ENCODE data around the gene SVIL. TPM values are rescaled to one million over a fixed set of nuclear protein-coding genes. Genes with fewer than 3 reads are reported as not detected.
"Not testable (repeated sequence)": the region's sequence is repeated elsewhere in the genome, so short reads cannot be mapped to it uniquely, and the experiment has no call there.

The SVIL gene
- total and polyA plus RNA-seq, 2 experiments from 2014 or later: 5.9 to 7.3 TPM

DNA sequence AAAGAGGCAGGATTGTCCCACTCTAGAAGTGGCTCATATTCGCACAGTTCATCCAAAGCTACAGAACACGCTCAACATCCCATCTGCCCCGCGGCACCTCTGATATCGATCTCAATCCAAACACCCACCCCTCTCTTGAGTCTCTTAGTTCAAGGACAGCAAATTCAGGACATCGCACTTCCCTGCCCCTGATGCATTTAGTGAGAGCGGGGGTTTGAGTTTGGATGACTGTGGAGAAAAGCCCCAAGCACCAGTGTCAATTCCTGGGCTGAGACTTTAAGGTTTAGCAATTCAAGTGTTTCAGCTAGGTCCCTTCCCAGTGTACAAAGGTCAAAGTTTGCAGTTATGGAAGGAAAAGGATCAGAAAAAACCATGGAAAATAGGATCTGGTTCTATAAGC lies 179.7 kb downstream of the SVIL start:
- Histone ChIP-seq H3K9me2 (ENCODE audit: insufficient read depth) (no peaks in the 10 kb centered on the region), H3K36me3 (ENCODE audit: low read depth) (no peaks in the 10 kb centered on the region), H3K4me1 (ENCODE audit: insufficient read depth) (no peaks in the 10 kb centered on the region), H3K27me3 (replicated peaks; ENCODE audit: insufficient read depth) (no peaks in the 10 kb centered on the region), H3K4me3 (no peak overlapping the region), H3K79me2 (ENCODE audit: insufficient read depth) (peaks cover 28% of the 10 kb centered on the region), H2AFZ (no peak overlapping the region), H3K27ac (no peak overlapping the region), H3K9me3 (ENCODE audit: low read depth) (no peaks in the 10 kb centered on the region), H3K9ac (no peak overlapping the region), H3F3A (ENCODE audit: insufficient read depth) (0 out of 2 replicates have a peak, but pooled peaks cover 4% of the 10 kb centered on the region), H3K4me2 (ENCODE audit: unreplicated experiment) (no peak overlapping the region), H4K20me1 (ENCODE audit: insufficient read depth) (no peaks in the 10 kb centered on the region)
- 92 to 98% methylated on average over 7 of the region's 7 CpGs for WGBS, 2 experiments (ENCODE audit: low coverage in 1 of 2, low lambda C conversion rate in 2 of 2, missing lambda C conversion rate in 2 of 2)
- in situ Hi-C loops (cut with MboI): no loop called here
- DNase-seq: no peak
- no peak for TF ChIP-seq EZH2phosphoT487 (IDR thresholded peaks at IDR 0.05; ENCODE audit: insufficient read depth, low read depth)

DNA sequence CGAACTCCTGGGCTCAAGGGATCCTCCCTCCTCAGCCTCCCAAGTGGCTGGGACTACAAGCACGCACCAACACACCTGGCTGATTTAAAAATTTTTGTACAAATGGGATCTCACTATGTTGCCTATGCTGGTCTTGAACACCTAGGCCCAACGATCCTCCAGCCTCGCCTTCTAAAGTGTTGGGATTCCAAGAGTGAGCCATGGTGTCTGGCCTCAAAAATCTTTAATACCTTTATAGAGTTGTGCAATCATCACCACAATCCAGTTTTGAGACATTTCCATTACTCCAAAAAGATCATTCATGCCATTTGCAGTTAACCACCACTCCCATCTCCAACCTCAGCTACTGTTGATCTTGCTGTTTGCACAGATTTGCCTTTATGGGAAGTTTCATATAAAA lies 180.5 kb downstream of the SVIL start:
- Histone ChIP-seq H3K4me3 (no peak overlapping the region), H3K27ac (no peak overlapping the region), H3K4me1 (ENCODE audit: insufficient read depth) (no peaks in the 10 kb centered on the region), H4K20me1 (ENCODE audit: insufficient read depth) (no peaks in the 10 kb centered on the region), H3K4me2 (ENCODE audit: unreplicated experiment) (no peak overlapping the region), H2AFZ (no peak overlapping the region), H3K79me2 (ENCODE audit: insufficient read depth) (peaks cover 21% of the 10 kb centered on the region; the same call in 1 of the 2 replicates), H3F3A (ENCODE audit: insufficient read depth) (0 out of 2 replicates have a peak, but pooled peaks cover 4% of the 10 kb centered on the region), H3K9me2 (ENCODE audit: insufficient read depth) (no peaks in the 10 kb centered on the region), H3K9ac (no peak overlapping the region), H3K36me3 (ENCODE audit: low read depth) (no peaks in the 10 kb centered on the region), H3K9me3 (ENCODE audit: low read depth) (no peaks in the 10 kb centered on the region), H3K27me3 (replicated peaks; ENCODE audit: insufficient read depth) (no peaks in the 10 kb centered on the region)
- DNase-seq: no peak
- TF ChIP-seq EZH2phosphoT487 (IDR thresholded peaks at IDR 0.05; ENCODE audit: insufficient read depth, low read depth): no peak
- WGBS, 2 experiments (ENCODE audit: low coverage in 1 of 2, low lambda C conversion rate in 2 of 2, missing lambda C conversion rate in 2 of 2): 82 to 87% methylated on average over 4 of the region's 4 CpGs
- in situ Hi-C loops (cut with MboI): no loop called here

DNA sequence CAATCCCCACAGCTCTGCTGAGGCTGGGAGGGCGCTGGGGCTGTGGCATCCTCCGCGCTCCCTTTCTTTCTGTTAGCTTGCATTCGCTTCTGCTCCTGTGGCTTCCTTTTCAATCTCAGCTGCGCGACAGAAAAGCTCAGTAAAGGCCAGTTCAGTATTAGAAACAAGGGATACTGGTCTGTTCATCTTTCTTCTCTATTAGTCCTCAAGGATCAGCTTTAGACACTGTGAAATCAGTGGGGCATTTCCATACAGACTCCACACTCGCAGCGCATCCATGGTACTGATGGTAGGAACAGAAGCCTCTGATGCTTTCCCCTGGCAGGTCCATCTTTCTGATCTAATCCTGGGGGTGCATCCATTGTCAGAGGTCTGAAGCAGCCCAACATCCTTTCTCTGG lies 182.2 kb downstream of the SVIL start:
- no peak overlapping the region for H2AFZ ChIP-seq
- WGBS, 2 experiments (ENCODE audit: low coverage in 1 of 2, low lambda C conversion rate in 2 of 2, missing lambda C conversion rate in 2 of 2): 94% methylated on average over 8 of the region's 8 CpGs

DNA sequence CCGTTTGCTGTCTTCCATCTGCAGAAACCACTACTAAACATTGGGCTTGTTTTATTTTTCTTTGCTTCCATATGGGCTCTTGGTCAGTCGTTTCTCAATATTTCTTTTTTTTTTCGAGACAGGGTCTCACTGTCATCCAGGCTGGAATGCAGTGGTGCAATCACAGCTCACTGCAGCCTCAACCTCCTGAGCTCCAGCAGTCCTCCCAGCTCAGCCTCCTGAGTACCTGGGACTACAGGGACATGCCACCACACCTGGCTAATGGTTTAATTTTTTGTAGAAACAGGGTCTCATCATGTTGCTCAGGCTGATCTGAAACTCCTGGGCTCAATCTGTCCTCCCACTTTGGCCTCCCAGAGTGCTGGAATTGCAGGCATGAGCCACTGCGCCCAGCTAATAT lies 182.8 kb downstream of the SVIL start:
- H3K4me1 ChIP-seq (ENCODE audit: insufficient read depth): no peaks in the 10 kb centered on the region
- no peaks in the 10 kb centered on the region for H3K36me3 ChIP-seq (ENCODE audit: low read depth)
- no peak overlapping the region for H3K4me2 ChIP-seq (ENCODE audit: unreplicated experiment)
- WGBS, 2 experiments (ENCODE audit: low coverage in 1 of 2, low lambda C conversion rate in 2 of 2, missing lambda C conversion rate in 2 of 2): 45 to 61% methylated on average over 4 of the region's 4 CpGs
- H3K27ac ChIP-seq: no peak overlapping the region
- no peak for DNase-seq
- no peaks in the 10 kb centered on the region for H3K9me2 ChIP-seq (ENCODE audit: insufficient read depth)
- H3K79me2 ChIP-seq (ENCODE audit: insufficient read depth): peaks cover 33% of the 10 kb centered on the region
- H4K20me1 ChIP-seq (ENCODE audit: insufficient read depth): no peaks in the 10 kb centered on the region
- no peak overlapping the region for H2AFZ ChIP-seq
- no peak overlapping the region for H3K4me3 ChIP-seq
- H3K9ac ChIP-seq: no peak overlapping the region
- H3F3A ChIP-seq (ENCODE audit: insufficient read depth): no peaks in the 10 kb centered on the region
- H3K9me3 ChIP-seq (ENCODE audit: low read depth): no peaks in the 10 kb centered on the region
- TF ChIP-seq EZH2phosphoT487 (IDR thresholded peaks at IDR 0.05; ENCODE audit: insufficient read depth, low read depth): no peak
- TF ChIP-seq EZH2 (IDR thresholded peaks at IDR 0.05; ENCODE audit: insufficient read depth, poor library complexity, severe bottlenecking): no peak
- in situ Hi-C loops (cut with MboI): no loop called here
- no peaks in the 10 kb centered on the region for H3K27me3 ChIP-seq (replicated peaks; ENCODE audit: insufficient read depth)

More for the DNA sequence above, 182.2 kb downstream of the SVIL start:
- H3F3A ChIP-seq (ENCODE audit: insufficient read depth): 0 out of 2 replicates have a peak, but pooled peaks cover 4% of the 10 kb centered on the region
- H4K20me1 ChIP-seq (ENCODE audit: insufficient read depth): no peaks in the 10 kb centered on the region
- H3K36me3 ChIP-seq (ENCODE audit: low read depth): no peaks in the 10 kb centered on the region
- H3K9me2 ChIP-seq (ENCODE audit: insufficient read depth): no peaks in the 10 kb centered on the region
- no peaks in the 10 kb centered on the region for H3K9me3 ChIP-seq (ENCODE audit: low read depth)
- TF ChIP-seq EZH2 (IDR thresholded peaks at IDR 0.05; ENCODE audit: insufficient read depth, poor library complexity, severe bottlenecking): no peak
- no peaks in the 10 kb centered on the region for H3K27me3 ChIP-seq (replicated peaks; ENCODE audit: insufficient read depth)
- H3K4me2 ChIP-seq (ENCODE audit: unreplicated experiment): no peak overlapping the region
- no peak overlapping the region for H3K9ac ChIP-seq
- in situ Hi-C loops (cut with MboI): no loop called here
- peaks cover 32% of the 10 kb centered on the region; the same call in 1 of the 2 replicates for H3K79me2 ChIP-seq (ENCODE audit: insufficient read depth)
- no peaks in the 10 kb centered on the region for H3K4me1 ChIP-seq (ENCODE audit: insufficient read depth)
- DNase-seq: no peak
- no peak overlapping the region for H3K4me3 ChIP-seq
- H3K27ac ChIP-seq: no peak overlapping the region

DNA sequence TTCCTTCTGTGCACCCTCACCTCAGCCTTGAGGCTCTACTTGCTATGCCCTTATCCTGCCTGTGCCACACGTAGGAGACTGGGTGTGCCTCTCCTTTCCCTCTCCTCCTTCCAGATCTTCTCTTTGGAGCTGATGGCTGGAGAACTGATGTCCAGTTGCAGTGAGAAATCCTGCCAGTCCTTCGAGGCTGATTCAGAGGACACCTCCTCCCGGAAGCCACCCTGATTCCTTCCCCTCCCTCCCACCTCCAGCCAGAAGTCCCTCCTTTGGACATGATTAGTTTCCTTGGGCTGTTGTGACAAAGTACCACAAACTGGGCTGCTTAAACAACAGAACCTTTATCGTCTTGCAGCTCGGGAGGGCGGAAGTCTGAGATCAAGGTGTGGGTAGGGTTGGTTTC lies 184.4 kb downstream of the SVIL start:
- H3K4me3 ChIP-seq: no peak overlapping the region
- peaks cover 38% of the 10 kb centered on the region for H3K79me2 ChIP-seq (ENCODE audit: insufficient read depth)
- no peak for TF ChIP-seq EZH2 (IDR thresholded peaks at IDR 0.05; ENCODE audit: insufficient read depth, poor library complexity, severe bottlenecking)
- no peak for TF ChIP-seq EZH2phosphoT487 (IDR thresholded peaks at IDR 0.05; ENCODE audit: insufficient read depth, low read depth)
- in situ Hi-C loops (cut with MboI): no loop called here
- H3K9ac ChIP-seq: no peak overlapping the region
- H3K4me1 ChIP-seq (ENCODE audit: insufficient read depth): peaks cover 8% of the 10 kb centered on the region; the same call in 1 of the 2 replicates
- H3K27me3 ChIP-seq (replicated peaks; ENCODE audit: insufficient read depth): no peaks in the 10 kb centered on the region
- H3K27ac ChIP-seq: no peak overlapping the region
- H3K9me3 ChIP-seq (ENCODE audit: low read depth): no peaks in the 10 kb centered on the region
- H4K20me1 ChIP-seq (ENCODE audit: insufficient read depth): no peaks in the 10 kb centered on the region
- DNase-seq: no peak
- H3K36me3 ChIP-seq (ENCODE audit: low read depth): no peaks in the 10 kb centered on the region
- H3K4me2 ChIP-seq (ENCODE audit: unreplicated experiment): no peak overlapping the region
- no peaks in the 10 kb centered on the region for H3F3A ChIP-seq (ENCODE audit: insufficient read depth)
- H2AFZ ChIP-seq: no peak overlapping the region
- 86 to 96% methylated on average over 5 to 6 of the region's 6 CpGs for WGBS, 2 experiments (ENCODE audit: low coverage in 1 of 2, low lambda C conversion rate in 2 of 2, missing lambda C conversion rate in 2 of 2)
- H3K9me2 ChIP-seq (ENCODE audit: insufficient read depth): no peaks in the 10 kb centered on the region

DNA sequence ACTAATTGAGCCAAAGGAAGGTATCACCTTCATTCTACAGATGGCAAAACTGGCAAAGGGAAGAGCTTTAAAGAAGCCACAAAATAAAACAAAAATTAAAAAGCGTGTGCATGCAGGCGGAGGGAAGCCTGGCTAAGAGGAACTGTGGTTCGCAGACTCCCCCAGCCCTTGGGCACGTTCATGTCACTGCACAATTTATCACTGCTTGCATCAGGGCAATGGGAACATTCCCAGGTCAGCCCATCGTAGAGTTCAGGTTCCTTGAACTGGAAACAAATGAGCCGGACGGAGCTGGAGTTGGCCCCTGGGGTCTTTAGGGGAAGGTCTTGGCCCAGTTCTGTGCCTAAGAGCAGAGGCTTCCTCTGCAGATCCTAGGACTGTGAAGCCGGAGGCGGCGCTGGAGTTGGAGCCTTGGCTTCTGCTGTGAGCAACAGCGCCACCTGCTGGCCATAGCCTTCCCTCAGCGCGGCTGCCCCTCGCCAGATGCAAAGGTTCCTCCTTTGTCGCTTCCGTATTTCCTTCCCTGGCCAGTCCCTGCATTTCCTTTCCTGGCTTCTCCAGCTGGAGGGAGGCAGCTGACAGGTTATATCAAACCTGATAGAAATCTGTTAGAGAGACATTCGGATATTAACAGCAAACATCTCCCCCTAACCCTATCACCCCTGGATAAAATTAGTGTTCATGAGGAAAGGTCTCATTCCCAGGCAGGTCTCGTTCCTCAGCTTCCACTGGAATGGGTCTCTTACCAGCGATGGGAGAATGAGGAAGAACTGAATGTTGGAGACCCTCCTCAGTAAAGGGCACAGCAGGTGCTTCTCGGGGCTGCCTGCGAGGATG lies 185.8 kb downstream of the SVIL start:
- H3K4me2 ChIP-seq (ENCODE audit: unreplicated experiment): peak overlapping the region; percentile 48
- in situ Hi-C loops (cut with MboI): not testable (repeated sequence)
- WGBS, 2 experiments (ENCODE audit: low coverage in 1 of 2, low lambda C conversion rate in 2 of 2, missing lambda C conversion rate in 2 of 2): 23 to 26% methylated on average over 21 of the region's 21 CpGs

More for the DNA sequence above, 185.8 kb downstream of the SVIL start:
- not testable (repeated sequence) for H3K27me3 ChIP-seq (replicated peaks; ENCODE audit: insufficient read depth); H3K27ac ChIP-seq; H3K9me2 ChIP-seq (ENCODE audit: insufficient read depth); H3K9me3 ChIP-seq (ENCODE audit: low read depth); H4K20me1 ChIP-seq (ENCODE audit: insufficient read depth); H3K36me3 ChIP-seq (ENCODE audit: low read depth); H2AFZ ChIP-seq; H3F3A ChIP-seq (ENCODE audit: insufficient read depth); H3K4me1 ChIP-seq (ENCODE audit: insufficient read depth); H3K4me3 ChIP-seq; H3K9ac ChIP-seq
- DNase-seq: peak; percentile 72
- H3K79me2 ChIP-seq (ENCODE audit: insufficient read depth): peaks cover 51% of the 10 kb centered on the region

Measured in GM23248 (cell line).